ENCODE measurements around the gene RALBP1. TPM values are rescaled to one million over a fixed set of nuclear protein-coding genes. Genes with fewer than 3 reads are reported as not detected.

RALBP1 gene

GRCh38 chr18:9578306-9578705, 103.0 kb downstream of the RALBP1 start:
- H3K4me3 ChIP-seq (ENCODE audit: low read length in 2 of 2) = no peak overlapping the region
- peaks cover 4 to 28% of the 10 kb centered on the region in 2 donors for H3K9me3 ChIP-seq (replicated peaks in 1 of 2; ENCODE audit: control insufficient read depth in 2 of 2, insufficient read depth in 1 of 2, low read depth in 1 of 2, low read length in 2 of 2)
- no peak overlapping the region for H3K4me2 ChIP-seq (ENCODE audit: insufficient read depth, low read length, poor library complexity, severe bottlenecking)
- no peak overlapping the region for H3K27ac ChIP-seq (replicated peaks; ENCODE audit: low read length)
- no peak overlapping the region for H2BK15ac ChIP-seq (ENCODE audit: low read length)
- H3K4ac ChIP-seq (ENCODE audit: low read length) = no peak overlapping the region
- H2BK120ac ChIP-seq (ENCODE audit: low read depth, low read length) = no peak overlapping the region
- H3K79me1 ChIP-seq (ENCODE audit: low read depth, low read length) = no peaks in the 10 kb centered on the region
- no peak overlapping the region for H2BK12ac ChIP-seq (ENCODE audit: low read length)
- DNase-seq (ENCODE audit: low spot score) = no peak
- H2BK5ac ChIP-seq (ENCODE audit: low read length) = no peak overlapping the region
- H2AFZ ChIP-seq (ENCODE audit: low read length) = no peak overlapping the region
- H3K27me3 ChIP-seq (ENCODE audit: control insufficient read depth in 3 of 3, insufficient read depth in 3 of 3, low read depth in 1 of 3, low read length in 3 of 3) = no peaks in the 10 kb centered on the region
- peaks cover 11 to 97% of the 10 kb centered on the region in 2 donors for H3K36me3 ChIP-seq (replicated peaks in 1 of 2; ENCODE audit: control insufficient read depth in 2 of 2, insufficient read depth in 2 of 2, low read length in 2 of 2)
- H4K91ac ChIP-seq (ENCODE audit: low read depth, low read length, poor library complexity) = no peak overlapping the region
- H3K14ac ChIP-seq (ENCODE audit: low read length) = no peak overlapping the region
- no peak overlapping the region for H4K8ac ChIP-seq (ENCODE audit: low read depth, low read length)
- no peak overlapping the region for H3K23ac ChIP-seq (ENCODE audit: low read depth, low read length, poor library complexity)
- no peak overlapping the region for H3K9ac ChIP-seq (ENCODE audit: low read depth, low read length, poor library complexity)
- no peak overlapping the region for H3K18ac ChIP-seq (ENCODE audit: low read length)
- H2AK5ac ChIP-seq (ENCODE audit: low read depth, low read length) = no peak overlapping the region
- H3K4me1 ChIP-seq (ENCODE audit: control insufficient read depth in 2 of 2, insufficient read depth in 1 of 2, low read depth in 1 of 2, low read length in 2 of 2) = no peaks in the 10 kb centered on the region

DNA sequence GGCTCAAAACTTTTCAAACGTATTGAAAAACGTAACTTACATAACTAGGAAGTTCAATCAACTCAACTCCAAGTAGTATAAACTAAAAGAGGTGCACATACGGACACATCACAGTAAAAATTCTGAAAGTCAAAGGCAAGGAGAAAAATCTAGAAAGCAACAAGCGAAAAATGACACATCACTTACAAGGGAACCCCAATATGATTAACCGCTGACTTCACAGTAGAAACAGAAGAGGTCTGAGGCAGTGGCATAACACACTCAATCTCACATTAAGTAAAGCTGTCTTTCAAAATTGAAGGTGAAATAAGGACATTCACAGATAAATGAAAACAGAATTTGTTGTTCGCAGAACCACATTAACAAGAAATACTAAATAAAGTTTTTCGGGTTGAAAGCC, 106.4 kb downstream of the RALBP1 start:
- Histone ChIP-seq H3K9me3 (replicated peaks in 1 of 2; ENCODE audit: control insufficient read depth in 2 of 2, insufficient read depth in 1 of 2, low read depth in 1 of 2, low read length in 2 of 2) (peaks cover 4 to 28% of the 10 kb centered on the region in 2 donors), H2BK5ac (ENCODE audit: low read length) (no peak overlapping the region), H2BK120ac (ENCODE audit: low read depth, low read length) (no peak overlapping the region), H2AFZ (ENCODE audit: low read length) (no peak overlapping the region), H2AK5ac (ENCODE audit: low read depth, low read length) (no peak overlapping the region), H4K91ac (ENCODE audit: low read depth, low read length, poor library complexity) (no peak overlapping the region), H3K79me1 (ENCODE audit: low read depth, low read length) (no peaks in the 10 kb centered on the region), H3K9ac (ENCODE audit: low read depth, low read length, poor library complexity) (no peak overlapping the region), H4K8ac (ENCODE audit: low read depth, low read length) (no peak overlapping the region), H3K4me2 (ENCODE audit: insufficient read depth, low read length, poor library complexity, severe bottlenecking) (no peak overlapping the region), H3K18ac (ENCODE audit: low read length) (no peak overlapping the region), H3K23ac (ENCODE audit: low read depth, low read length, poor library complexity) (no peak overlapping the region), H3K27me3 (ENCODE audit: control insufficient read depth in 3 of 3, insufficient read depth in 3 of 3, low read depth in 1 of 3, low read length in 3 of 3) (no peaks in the 10 kb centered on the region), H3K4ac (ENCODE audit: low read length) (no peak overlapping the region), H3K36me3 (replicated peaks in 1 of 2; ENCODE audit: control insufficient read depth in 2 of 2, insufficient read depth in 2 of 2, low read length in 2 of 2) (peaks cover 9 to 98% of the 10 kb centered on the region in 2 donors), H3K27ac (replicated peaks; ENCODE audit: low read length) (no peak overlapping the region), H3K14ac (ENCODE audit: low read length) (no peak overlapping the region), H2BK15ac (ENCODE audit: low read length) (no peak overlapping the region), H3K4me1 (ENCODE audit: control insufficient read depth in 2 of 2, insufficient read depth in 1 of 2, low read depth in 1 of 2, low read length in 2 of 2) (no peaks in the 10 kb centered on the region), H2BK12ac (ENCODE audit: low read length) (no peak overlapping the region), H3K4me3 (ENCODE audit: low read length in 2 of 2) (no peak overlapping the region)
- no CpG with 5 or more reads among the region's 7 CpGs for WGBS, 2 donors (ENCODE audit: extremely low coverage in 2 of 2, insufficient read length in 2 of 2, insufficient replicate concordance in 1 of 2)
- DNase-seq (ENCODE audit: low spot score) = no peak

DNA sequence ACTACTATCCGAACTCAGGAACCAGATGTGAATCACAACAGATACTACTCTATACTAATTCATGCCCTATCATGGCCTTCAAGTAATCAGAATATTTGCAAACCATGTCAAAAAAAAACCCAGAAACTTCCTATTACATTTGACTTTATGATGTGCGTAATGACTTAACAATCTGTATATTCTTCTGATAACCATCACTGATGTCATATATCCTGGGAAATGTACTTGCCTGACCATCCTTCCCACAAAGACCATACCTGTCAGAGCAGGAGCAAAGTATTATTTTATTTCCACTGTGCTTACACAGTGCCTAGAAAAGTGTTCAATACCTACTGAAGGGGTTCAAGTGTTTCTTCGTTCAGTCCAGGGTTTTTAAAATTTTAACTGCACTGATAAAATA, 111.5 kb downstream of the RALBP1 start:
- H2AFZ ChIP-seq (ENCODE audit: low read length) = no peak overlapping the region
- no peak overlapping the region for H2BK120ac ChIP-seq (ENCODE audit: low read depth, low read length)
- no peak overlapping the region for H2AK5ac ChIP-seq (ENCODE audit: low read depth, low read length)
- peaks cover 1% of the 10 kb centered on the region for H3K79me1 ChIP-seq (ENCODE audit: low read depth, low read length)
- no peak overlapping the region for H3K4ac ChIP-seq (ENCODE audit: low read length)
- no peak overlapping the region for H3K4me3 ChIP-seq (ENCODE audit: low read length in 2 of 2)
- H2BK12ac ChIP-seq (ENCODE audit: low read length) = no peak overlapping the region
- H3K9ac ChIP-seq (ENCODE audit: low read depth, low read length, poor library complexity) = no peak overlapping the region
- H3K14ac ChIP-seq (ENCODE audit: low read length) = no peak overlapping the region
- no peak overlapping the region for H4K8ac ChIP-seq (ENCODE audit: low read depth, low read length)
- no peaks in the 10 kb centered on the region for H3K27me3 ChIP-seq (ENCODE audit: control insufficient read depth in 3 of 3, insufficient read depth in 3 of 3, low read depth in 1 of 3, low read length in 3 of 3)
- no peak overlapping the region for H3K18ac ChIP-seq (ENCODE audit: low read length)
- no CpG with 5 or more reads among the region's 3 CpGs for WGBS, 2 donors (ENCODE audit: extremely low coverage in 2 of 2, insufficient read length in 2 of 2, insufficient replicate concordance in 1 of 2)
- DNase-seq (ENCODE audit: low spot score) = no peak
- no peak overlapping the region for H3K23ac ChIP-seq (ENCODE audit: low read depth, low read length, poor library complexity)
- no peak overlapping the region for H4K91ac ChIP-seq (ENCODE audit: low read depth, low read length, poor library complexity)
- H2BK15ac ChIP-seq (ENCODE audit: low read length) = no peak overlapping the region
- H2BK5ac ChIP-seq (ENCODE audit: low read length) = no peak overlapping the region
- no peak overlapping the region for H3K4me2 ChIP-seq (ENCODE audit: insufficient read depth, low read length, poor library complexity, severe bottlenecking)
- H3K4me1 ChIP-seq (ENCODE audit: control insufficient read depth in 2 of 2, insufficient read depth in 1 of 2, low read depth in 1 of 2, low read length in 2 of 2) = no peaks in the 10 kb centered on the region
- H3K9me3 ChIP-seq (replicated peaks in 1 of 2; ENCODE audit: control insufficient read depth in 2 of 2, insufficient read depth in 1 of 2, low read depth in 1 of 2, low read length in 2 of 2) = peaks cover 0 to 14% of the 10 kb centered on the region in 2 donors
- H3K27ac ChIP-seq (replicated peaks; ENCODE audit: low read length) = no peak overlapping the region
- H3K36me3 ChIP-seq (replicated peaks in 1 of 2; ENCODE audit: control insufficient read depth in 2 of 2, insufficient read depth in 2 of 2, low read length in 2 of 2) = peaks cover 8 to 99% of the 10 kb centered on the region in 2 donors

Small RNA genes within 50 kb of the gene (small RNA-seq; reads per million reads assigned to genes)
- not detected for gene RNU2-27P (ENCODE audit: insufficient read depth)

Measured in neuronal stem cell (in vitro differentiated cells).